GM21447 (cell line): ENCODE measurements around the gene PLBD2.

Experiments
- ATAC-seq: cut with Tn5 transposase; IDR thresholded peaks from one replicate; pipeline ENCODE4 v1.9.1; 2021; ENCODE audit not compliant: unreplicated experiment

PLBD2 gene

GRCh38 chr12:113395119-113395518, 36.7 kb downstream of the PLBD2 start:
- no peak for ATAC-seq

DNA sequence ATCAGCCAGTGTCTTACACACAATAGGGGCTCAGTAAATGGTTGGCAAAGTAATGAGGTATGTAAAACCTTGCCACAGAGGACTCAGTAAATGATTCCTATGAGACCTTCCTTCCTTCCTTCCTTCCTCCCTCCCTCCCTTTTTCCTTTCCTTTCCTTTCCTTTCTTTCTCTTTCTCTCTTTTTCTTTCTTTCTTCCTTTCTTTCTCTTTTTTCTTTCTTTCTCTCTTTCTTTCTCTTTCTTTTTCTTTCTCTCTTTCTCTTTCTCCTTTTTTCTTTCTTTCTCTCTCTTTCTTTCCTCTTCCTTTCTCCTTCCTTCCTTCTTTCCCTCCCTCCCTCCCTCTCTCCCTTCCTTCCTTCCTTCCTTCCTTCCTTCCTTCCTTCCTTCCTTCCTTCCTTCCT, 37.8 kb downstream of the PLBD2 start:
- no peak for ATAC-seq

DNA sequence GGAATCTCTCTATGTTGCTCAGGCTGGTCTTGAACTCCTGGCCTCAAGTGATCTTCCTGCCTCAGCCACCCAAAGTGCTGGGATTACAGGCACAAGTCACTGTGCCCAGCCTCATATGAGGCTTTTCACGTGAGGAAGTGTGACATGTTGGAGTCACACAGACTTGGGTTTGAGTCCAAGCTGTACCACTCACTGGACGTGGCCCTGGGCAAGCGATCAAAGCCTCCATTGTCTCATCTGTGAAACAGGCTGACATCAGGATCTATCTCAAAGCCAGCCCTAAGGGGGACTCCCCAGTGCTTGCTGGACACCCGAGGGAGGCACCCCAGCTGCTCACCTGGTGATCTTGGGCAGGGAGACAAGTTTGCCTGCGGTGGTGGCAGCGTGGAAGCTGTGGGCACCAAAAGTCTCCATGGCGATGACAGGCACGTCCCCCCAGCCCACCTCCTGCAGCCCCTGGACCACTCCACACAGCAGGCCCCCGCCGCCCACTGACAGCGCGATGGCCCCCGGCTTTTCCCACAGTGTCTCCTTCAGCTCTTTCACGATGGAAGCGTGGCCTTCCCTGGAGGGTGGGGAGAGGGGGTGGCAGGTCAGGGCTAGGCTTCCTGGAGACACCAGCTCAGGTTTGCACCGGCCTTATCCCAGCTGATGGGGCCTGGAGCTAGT, 38.6 kb downstream of the PLBD2 start:
- ATAC-seq = no peak

DNA sequence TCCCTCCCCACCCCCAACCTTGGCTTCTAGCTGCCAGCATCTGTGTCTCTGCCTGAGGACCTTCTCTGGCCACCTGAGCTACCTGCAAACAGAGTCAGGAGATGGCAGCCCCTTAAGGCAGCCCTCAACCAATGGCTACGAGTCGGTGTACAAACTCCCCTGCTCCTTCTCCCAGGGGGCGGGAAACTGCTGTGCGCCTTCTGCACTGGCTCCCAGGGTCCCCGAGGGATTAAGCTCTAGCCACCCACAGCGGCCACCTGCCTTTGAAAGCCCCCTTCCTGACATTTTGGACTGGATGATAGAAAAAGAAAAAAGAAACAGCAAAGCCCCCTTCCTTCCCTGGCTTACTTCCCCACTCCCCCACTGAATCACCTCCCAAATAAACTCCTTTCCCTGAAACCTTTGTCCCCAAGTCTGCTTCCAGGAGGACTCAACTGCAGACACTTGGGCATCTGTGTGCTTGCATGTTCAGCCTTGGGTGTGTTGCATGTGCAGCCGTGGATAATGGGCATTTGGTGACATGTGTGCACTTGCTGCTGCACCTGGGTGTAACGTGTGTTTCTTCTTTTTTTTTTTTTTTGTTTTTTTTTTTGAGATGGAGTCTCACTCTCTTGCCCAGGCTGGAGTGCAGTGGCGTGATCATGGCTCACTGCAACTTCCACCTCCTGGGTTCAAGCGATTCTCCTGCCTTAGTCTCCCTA, 39.3 kb downstream of the PLBD2 start:
- no peak for ATAC-seq

DNA sequence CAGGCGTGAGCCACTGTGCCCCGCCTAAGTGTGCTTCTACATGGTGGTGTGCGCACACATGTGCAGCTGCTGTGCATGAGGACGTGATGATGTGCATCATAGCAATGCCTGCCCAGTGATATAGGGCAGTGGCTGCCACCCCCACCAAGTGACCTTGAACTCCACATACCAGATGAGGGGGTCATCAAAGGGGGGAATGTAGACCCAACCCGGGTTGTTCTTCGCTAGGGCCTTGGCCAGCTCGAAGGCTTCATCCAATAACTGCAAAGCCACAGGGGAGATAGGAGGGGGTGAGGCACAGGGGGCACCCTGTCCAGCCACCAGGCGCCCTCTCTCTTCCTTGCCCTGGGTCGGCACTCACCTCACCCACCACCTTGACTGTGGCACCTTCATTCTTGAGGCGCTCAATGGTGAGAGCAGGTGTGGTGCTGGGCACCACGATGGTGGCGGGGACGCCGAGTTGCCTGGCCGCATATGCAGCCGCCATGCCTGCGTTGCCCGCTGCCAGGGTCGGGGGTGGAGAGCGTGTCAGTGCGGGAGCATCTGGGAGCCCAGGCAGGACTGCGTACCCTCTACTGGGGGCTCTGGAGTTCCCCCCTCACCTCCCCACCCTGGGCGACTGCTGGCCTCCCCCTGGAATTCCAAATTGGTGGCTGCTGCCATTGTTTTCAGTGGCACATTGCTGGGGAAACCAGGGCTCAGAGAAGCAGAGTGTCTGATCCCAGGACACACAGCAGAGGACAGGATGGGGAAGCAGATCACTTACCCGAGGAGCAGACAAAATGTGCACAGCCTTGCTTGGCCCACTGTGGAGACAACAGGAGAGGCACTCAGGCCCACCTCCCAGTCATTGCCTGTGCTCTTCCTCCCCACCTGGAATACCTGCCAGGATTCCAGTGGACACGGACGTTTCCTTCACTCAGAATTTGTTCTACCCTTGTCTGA, 40.2 kb downstream of the PLBD2 start:
- ATAC-seq = no peak

- no peak for ATAC-seq
Observed at GRCh38 chr12:113399490-113399889, 41.1 kb downstream of the PLBD2 start.

DNA sequence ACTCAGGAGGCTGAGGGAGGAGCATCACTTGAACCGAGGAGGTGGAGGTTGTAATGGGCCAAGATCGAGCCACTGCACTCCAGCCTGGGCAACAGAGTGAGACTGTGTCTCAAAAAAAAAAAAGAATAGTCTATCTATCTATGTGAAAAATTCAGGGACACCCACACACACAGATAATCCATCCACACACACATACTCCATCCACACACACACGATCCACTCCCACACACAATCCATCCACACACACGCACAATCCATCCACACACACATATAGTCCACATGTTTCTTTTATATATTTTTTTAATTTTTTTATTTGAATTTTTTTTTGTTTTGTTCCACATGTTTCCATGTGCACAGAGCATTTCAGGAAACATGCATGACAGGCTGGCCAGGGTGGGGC, 42.0 kb downstream of the PLBD2 start:
- ATAC-seq = no peak

DNA sequence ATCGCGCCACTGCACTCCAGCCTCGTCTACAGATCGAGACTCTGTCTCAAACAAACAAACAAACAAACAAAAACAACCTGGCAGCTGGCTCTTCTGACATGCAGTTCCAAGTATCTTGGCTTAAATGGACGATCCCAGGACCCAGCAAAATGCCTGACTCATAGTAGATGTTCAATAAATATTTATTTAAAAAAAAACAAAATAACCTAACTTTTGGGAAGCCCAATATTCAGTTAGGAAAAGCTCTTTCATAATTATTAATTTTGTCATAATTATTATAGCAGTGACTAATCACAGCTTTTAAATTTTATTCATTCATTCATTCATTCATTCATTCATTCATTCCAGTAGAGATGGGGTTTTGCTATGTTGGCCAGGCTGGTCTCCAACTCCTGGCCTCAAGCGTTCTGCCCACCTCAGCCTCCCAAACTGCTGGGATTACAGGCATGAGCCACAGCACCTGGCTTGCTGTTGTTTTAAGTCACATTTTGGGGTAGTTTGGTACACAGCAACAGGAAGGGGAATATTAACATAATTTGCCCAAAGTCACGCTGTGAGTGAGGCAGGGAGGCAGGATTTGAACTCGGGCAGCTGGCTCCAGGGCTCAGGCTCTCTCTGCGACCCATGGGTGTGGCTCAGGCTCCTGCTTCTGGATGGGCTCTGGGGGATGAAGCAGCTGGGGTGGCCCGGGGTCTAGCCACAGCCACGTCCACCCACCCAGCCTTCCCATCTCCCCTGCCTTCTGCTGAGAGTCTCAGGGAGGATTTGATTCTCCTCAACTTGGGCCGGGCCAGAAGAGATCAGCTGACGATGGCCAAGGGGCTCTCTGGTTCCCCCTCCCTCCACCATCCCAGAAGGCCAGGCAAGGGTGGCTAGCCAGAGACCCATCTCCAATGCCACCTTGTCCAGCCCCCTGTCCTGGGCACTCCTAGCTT, 42.9 kb downstream of the PLBD2 start:
- ATAC-seq = no peak

DNA sequence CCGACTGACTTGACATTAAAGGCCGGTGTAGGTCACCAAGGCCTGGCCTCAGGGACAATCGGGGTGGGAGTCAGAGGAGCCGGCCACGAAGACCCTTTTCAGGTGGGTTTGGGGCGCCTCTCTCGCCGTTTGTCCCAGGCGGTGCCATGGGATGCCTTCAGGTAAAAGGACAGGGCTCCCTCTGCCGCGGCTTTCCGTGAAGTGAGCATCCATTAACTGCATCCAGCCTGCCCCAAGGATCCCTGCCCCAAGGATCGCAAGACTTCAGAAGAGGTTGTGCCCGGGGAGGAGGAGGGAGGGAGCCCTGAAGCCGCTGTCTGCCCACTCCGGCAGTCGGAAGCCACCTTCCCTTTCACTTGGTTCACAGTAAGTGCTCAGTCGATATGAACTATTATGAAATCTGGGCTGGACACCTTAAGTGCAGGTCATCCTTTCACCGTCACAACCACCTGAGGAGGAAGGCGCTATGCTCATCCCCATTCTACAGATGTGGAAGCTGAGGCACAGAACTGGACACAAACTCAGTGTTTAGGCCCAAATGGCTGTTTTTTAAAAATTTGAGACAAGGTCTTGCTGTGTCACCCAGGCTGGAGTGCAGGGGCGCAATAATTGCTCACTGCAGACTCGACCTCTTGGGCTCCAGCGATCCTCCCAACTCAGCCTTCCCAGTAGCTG, 44.3 kb downstream of the PLBD2 start:
- ATAC-seq = no peak

- no peak for ATAC-seq
Observed at GRCh38 chr12:113403435-113404415, 45.3 kb downstream of the PLBD2 start, which contains the start of gene SDS. Gene SDS (minus strand): TSS chr12:113403887. CDS start chr12:113399708, 4,179 bp downstream.

DNA sequence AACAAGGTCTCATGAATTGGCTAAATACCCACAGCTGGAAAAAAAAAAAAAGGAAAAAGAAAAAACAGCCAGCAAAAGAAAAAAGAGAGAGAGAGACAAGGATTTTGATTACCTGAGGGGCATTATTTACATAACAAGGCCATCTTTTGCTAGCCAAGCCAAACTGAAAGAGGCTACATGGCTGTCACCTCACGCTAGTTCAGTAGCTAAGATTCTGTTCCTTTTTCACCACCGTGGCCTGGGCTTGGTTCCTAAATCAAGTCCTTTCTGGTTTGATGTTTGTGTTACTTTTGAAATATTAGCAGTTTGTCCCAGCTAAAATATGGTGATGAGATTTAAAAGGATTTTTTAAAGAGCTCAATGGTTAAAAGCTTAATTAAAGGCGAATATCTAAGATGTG, 47.3 kb downstream of the PLBD2 start:
- no peak for ATAC-seq

- ATAC-seq = no peak
Observed at GRCh38 chr12:113407931-113408600, 49.7 kb downstream of the PLBD2 start.

DNA sequence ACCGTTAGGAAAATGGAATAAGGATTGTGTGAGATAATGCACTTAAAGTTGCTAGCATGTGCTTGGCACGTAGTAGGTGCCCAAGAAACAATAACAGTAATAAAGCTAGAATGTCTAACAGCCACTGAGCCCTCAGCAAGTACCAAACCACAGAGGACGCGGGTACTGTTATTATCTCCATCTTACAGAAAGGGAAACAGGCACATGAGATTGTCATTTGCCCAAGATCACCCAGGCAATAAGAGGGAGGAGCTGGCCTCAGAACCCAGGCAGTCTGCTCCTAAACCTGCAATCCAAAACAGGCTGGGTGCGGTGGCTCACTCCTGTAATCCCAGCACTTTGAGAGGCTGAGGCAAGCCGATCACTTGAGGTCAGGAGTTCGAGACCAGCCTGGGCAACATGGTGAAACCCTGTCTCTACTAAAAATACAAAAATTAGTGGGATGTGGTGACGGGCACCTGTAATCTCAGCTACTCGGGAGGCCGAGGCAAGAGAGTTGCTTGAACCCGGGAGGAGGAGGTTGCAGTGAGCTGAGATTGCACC, 50.4 kb downstream of the PLBD2 start:
- ATAC-seq = no peak

- no peak for ATAC-seq
Observed at GRCh38 chr12:113409462-113410124, 51.2 kb downstream of the PLBD2 start.

DNA sequence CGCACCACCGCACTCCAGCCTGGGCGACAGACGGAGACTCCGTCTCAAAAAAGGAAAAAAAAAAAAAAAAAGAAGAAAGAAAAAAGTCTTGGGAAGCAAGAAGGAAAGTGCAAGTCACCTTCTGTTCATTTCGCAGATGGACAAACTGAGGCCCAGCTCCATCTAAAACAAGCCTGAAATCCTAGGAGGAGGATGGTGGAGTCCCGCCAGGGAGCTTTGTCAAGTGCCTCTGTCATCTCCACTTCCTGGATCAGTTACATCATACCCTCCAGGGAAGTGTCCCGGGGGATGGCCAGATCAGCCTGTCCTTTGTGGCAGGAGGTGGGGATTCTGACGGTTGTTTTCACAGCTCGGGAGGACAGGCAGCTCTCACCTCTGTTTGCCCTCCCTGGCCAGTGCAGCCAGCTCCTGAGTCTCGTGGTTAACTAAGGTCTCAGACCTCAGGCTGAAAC, 55.1 kb downstream of the PLBD2 start:
- ATAC-seq = no peak

DNA sequence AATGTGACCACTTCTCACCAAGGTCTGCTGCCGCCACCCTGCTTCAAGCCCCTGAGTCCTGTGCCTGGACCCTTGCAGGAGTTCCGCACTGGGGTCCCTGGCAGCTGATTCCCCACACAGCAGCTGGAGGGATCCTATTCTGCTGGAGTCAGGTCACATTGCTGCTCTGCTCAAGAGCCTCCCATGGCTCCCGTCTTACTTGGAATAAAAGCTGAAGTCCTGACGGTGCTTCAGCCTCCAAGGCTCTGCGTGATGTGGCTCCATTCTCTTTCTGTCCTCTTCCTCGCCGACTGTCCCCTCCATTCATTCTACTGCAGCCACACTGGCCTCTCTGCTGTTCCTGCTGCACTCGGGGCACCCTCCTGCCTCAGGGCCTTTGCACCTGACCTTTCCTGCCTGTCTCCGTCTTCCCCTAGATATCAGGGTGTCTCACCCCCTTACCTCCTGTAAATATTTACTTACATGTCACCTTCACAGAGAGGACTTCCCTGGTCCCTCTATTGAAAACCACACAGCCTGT, 56.2 kb downstream of the PLBD2 start:
- ATAC-seq = no peak
